Tibial artery (tissue), 4 donors: ENCODE results near the gene STK32C.

Experiments
- DNase-seq, 2 donors: peaks; one replicate each; pipeline ENCODE4 v3.0.0-alpha.2; 2019
- H3K27ac ChIP-seq, 2 donors: fragments of 200-600 bp; sonication (generic) in 1 of 2; 1 replicate in 1 of 2; 2 replicates in 1 of 2; pipeline ENCODE4 v1.5.1; 2018 to 2019; ENCODE audit warnings: mild to moderate bottlenecking in 1 of 2
- H3K27me3 ChIP-seq, 2 donors: fragments of 200-600 bp; sonication (generic) in 1 of 2; one replicate each; pipeline versions ENCODE4 v1.5.1 to v1.6.0; 2016 to 2019
- H3K36me3 ChIP-seq, 3 donors: fragments of 200-600 bp; sonication (generic) in 2 of 3; one replicate each; pipeline ENCODE4 v1.5.1; 2016 to 2019; ENCODE audit warnings: mild to moderate bottlenecking in 2 of 3
- H3K4me1 ChIP-seq, 4 donors: fragments of 200-600 bp; sonication (generic) in 2 of 4; 1 replicate in 3 of 4; 2 replicates in 1 of 4; pipeline ENCODE4 v1.5.1; 2016 to 2019
- H3K4me3 ChIP-seq, 2 donors: fragments of 200-600 bp; sonication (generic) in 1 of 2; 1 replicate in 1 of 2; 2 replicates in 1 of 2; pipeline ENCODE4 v1.5.1; 2018 to 2019; ENCODE audit warnings: mild to moderate bottlenecking in 2 of 2
- H3K9me3 ChIP-seq, 3 donors: fragments of 200-600 bp; sonication (generic) in 1 of 3; one replicate each; pipeline ENCODE4 v1.5.1; 2016 to 2019
- intact Hi-C: fragments of 100-400 bp; cut with DNase I; formaldehyde crosslinking; loops from one replicate; pipeline ENCODE4 v1.15.0; 2023; ENCODE audit warnings: low total_unique reads
- TF ChIP-seq, protein P1 (sequence below), 2 experiments: fragments of 200-600 bp in 1 of 2; fragments of 450-650 bp in 1 of 2; IDR thresholded peaks; one replicate each; pipeline ENCODE4 v1.5.1; 2017 to 2019; ENCODE audit warnings: antibody characterized with exemption in 2 of 2, mild to moderate bottlenecking in 1 of 2, moderate library complexity in 1 of 2

STK32C gene

GRCh38 chr10:132206806-132207535 is 100.8 kb downstream of the STK32C start:
- TF ChIP-seq, protein P1, sequence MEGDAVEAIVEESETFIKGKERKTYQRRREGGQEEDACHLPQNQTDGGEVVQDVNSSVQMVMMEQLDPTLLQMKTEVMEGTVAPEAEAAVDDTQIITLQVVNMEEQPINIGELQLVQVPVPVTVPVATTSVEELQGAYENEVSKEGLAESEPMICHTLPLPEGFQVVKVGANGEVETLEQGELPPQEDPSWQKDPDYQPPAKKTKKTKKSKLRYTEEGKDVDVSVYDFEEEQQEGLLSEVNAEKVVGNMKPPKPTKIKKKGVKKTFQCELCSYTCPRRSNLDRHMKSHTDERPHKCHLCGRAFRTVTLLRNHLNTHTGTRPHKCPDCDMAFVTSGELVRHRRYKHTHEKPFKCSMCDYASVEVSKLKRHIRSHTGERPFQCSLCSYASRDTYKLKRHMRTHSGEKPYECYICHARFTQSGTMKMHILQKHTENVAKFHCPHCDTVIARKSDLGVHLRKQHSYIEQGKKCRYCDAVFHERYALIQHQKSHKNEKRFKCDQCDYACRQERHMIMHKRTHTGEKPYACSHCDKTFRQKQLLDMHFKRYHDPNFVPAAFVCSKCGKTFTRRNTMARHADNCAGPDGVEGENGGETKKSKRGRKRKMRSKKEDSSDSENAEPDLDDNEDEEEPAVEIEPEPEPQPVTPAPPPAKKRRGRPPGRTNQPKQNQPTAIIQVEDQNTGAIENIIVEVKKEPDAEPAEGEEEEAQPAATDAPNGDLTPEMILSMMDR (IDR thresholded peaks at IDR 0.05) = no peak
- H3K27ac ChIP-seq = no peak overlapping the region
- peaks cover 0 to 10% (median 0%) of the 10 kb centered on the region in 3 donors for H3K36me3 ChIP-seq
- no peaks in the 10 kb centered on the region for H3K4me1 ChIP-seq
- H3K4me3 ChIP-seq = no peak overlapping the region
- H3K27me3 ChIP-seq = no peaks in the 10 kb centered on the region
- no peak for DNase-seq
- intact Hi-C loops = no loop called here
- H3K9me3 ChIP-seq = no peaks in the 10 kb centered on the region

DNA sequence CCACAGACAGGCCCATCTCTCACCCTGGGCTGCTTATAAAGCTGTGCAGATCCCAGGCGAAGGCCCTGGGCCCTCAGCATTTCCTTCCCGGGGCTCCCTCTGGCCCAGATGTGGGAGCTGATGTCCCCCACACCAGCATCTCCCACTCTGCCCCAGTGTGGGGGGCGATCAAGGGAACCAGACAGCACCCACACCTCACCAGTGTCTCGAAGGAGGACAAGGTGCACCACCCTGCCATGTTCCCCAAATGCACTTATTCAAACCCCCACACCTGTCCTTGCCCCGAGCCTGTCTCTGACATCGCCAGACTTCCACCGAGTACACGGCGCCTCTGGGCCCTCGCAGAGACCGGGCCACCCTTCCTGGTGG is 101.4 kb downstream of the STK32C start:
- Histone ChIP-seq H3K27ac (no peak overlapping the region), H3K4me1 (no peaks in the 10 kb centered on the region), H3K4me3 (no peak overlapping the region), H3K9me3 (no peaks in the 10 kb centered on the region), H3K36me3 (peaks cover 0 to 10% (median 0%) of the 10 kb centered on the region in 3 donors), H3K27me3 (no peaks in the 10 kb centered on the region)
- DNase-seq = no peak
- intact Hi-C loops = no loop called here
- TF ChIP-seq, protein P1 (IDR thresholded peaks at IDR 0.05) = no peak

DNA sequence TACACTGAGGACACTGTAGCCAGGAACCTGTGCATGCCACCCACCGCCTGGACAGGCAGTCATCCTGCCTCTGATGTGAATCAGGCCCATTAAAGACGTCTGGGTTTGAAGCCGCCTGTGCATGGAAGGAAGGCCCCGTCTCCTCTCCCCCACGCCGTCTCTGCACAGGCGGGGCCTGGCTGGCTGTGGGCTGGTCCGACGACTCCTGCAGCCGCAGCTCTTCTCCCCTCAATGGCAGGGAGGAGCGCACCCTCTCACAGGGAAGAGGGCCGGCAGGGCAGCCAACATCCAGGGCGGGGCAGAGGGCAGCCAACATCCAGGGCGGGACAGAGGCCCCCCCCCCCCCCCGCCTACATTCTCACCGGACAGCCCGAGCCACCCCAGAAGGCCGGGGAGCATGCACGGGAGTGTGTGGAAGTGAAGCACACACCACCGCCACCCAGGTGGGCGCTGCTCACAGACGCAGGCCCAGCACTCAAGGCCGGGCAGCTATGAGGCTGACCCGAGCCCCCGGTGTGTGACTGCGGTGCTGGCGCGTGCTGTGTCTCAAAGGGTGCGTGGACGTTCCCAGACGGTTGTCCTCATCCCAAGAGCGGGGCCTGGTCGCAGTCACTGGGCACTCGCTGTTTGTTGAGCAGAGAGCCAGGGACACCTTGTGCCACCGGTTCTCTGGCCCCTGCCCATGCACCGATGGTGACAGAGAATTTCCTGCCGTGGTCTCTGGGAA is 101.9 kb downstream of the STK32C start:
- no peak for DNase-seq
- no peak overlapping the region for H3K27ac ChIP-seq
- H3K27me3 ChIP-seq = no peaks in the 10 kb centered on the region
- no peaks in the 10 kb centered on the region for H3K4me1 ChIP-seq
- no peak overlapping the region for H3K4me3 ChIP-seq
- H3K36me3 ChIP-seq = peaks cover 0 to 10% (median 0%) of the 10 kb centered on the region in 3 donors
- no peaks in the 10 kb centered on the region for H3K9me3 ChIP-seq
- TF ChIP-seq, protein P1 (IDR thresholded peaks at IDR 0.05) = no peak
- intact Hi-C loops = no loop called here

- Histone ChIP-seq H3K4me3 (no peak overlapping the region), H3K36me3 (peaks cover 0 to 10% (median 0%) of the 10 kb centered on the region in 3 donors), H3K27ac (no peak overlapping the region), H3K9me3 (no peaks in the 10 kb centered on the region), H3K4me1 (no peaks in the 10 kb centered on the region), H3K27me3 (no peaks in the 10 kb centered on the region)
- no peak for DNase-seq
- TF ChIP-seq, protein P1 (IDR thresholded peaks at IDR 0.05) = no peak
- intact Hi-C loops = no loop called here
Measured at GRCh38 chr10:132204781-132205473, 102.8 kb downstream of the STK32C start.

- Histone ChIP-seq H3K27ac (no peak overlapping the region), H3K4me3 (no peak overlapping the region), H3K27me3 (no peaks in the 10 kb centered on the region), H3K36me3 (peaks cover 0 to 10% (median 0%) of the 10 kb centered on the region in 3 donors), H3K9me3 (no peaks in the 10 kb centered on the region), H3K4me1 (no peaks in the 10 kb centered on the region)
- intact Hi-C loops = no loop called here
- no peak for DNase-seq
- TF ChIP-seq, protein P1 (IDR thresholded peaks at IDR 0.05) = no peak
Measured at GRCh38 chr10:132204078-132204780, 103.5 kb downstream of the STK32C start.
